ENCODE measurements around the gene RHBDL1. TPM values are rescaled to one million over a fixed set of nuclear protein-coding genes. Genes with fewer than 3 reads are reported as not detected.

The RHBDL1 gene
- total and polyA plus RNA-seq, 9 of the 15 experiments (the other 6 are each of a cell fraction or from before 2014, with no cell fraction given), result 0.03 to 5.6 (median 1.3) TPM; not detected in 1

GRCh38 chr16:683396-684070 is 8.1 kb downstream of the RHBDL1 start (continued):
- TF ChIP-seq STAG1 (CRISPR knock-in tag; IDR thresholded peaks at IDR 0.05; ENCODE audit: borderline replicate concordance), result no peak
- TF ChIP-seq GATAD2A (IDR thresholded peaks at IDR 0.05), result no peak
- TF ChIP-seq ZFP91 (CRISPR knock-in tag; IDR thresholded peaks at IDR 0.05), result no peak
- no peak for TF ChIP-seq ZNF778 (CRISPR knock-in tag; IDR thresholded peaks at IDR 0.05)
- no peak for TF ChIP-seq ZNF77 (CRISPR knock-in tag; IDR thresholded peaks at IDR 0.05)
- no peak for TF ChIP-seq STAT5A (IDR thresholded peaks at IDR 0.05; ENCODE audit: borderline replicate concordance, low read length)
- no peak for TF ChIP-seq BCLAF1 (IDR thresholded peaks at IDR 0.05; ENCODE audit: borderline replicate concordance in 1 of 2, control insufficient read depth in 1 of 2, low read depth in 2 of 2, low read length in 1 of 2)
- no peak for TF ChIP-seq ZNF263 (CRISPR knock-in tag; IDR thresholded peaks at IDR 0.05; ENCODE audit: borderline replicate concordance)
- TF ChIP-seq POU5F1 (IDR thresholded peaks at IDR 0.05; ENCODE audit: borderline replicate concordance, low read depth, low read length, partially characterized antibody), result no peak
- TF ChIP-seq ZNF143 (CRISPR knock-in tag; IDR thresholded peaks at IDR 0.05), result no peak
- TF ChIP-seq HDGF (IDR thresholded peaks at IDR 0.05), result no peak
- no peak for TF ChIP-seq ZNF740 (CRISPR knock-in tag; IDR thresholded peaks at IDR 0.05)
- no peak for TF ChIP-seq ZNF740 (tag; IDR thresholded peaks at IDR 0.05)
- TF ChIP-seq NELFE (IDR thresholded peaks at IDR 0.05; ENCODE audit: insufficient read depth, insufficient read length), result no peak
- no peak for TF ChIP-seq ZBTB2 (IDR thresholded peaks at IDR 0.05)
- TF ChIP-seq DNMT1 (IDR thresholded peaks at IDR 0.05), result no peak
- no peak for TF ChIP-seq LEF1 (IDR thresholded peaks at IDR 0.05)
- TF ChIP-seq, protein P1, sequence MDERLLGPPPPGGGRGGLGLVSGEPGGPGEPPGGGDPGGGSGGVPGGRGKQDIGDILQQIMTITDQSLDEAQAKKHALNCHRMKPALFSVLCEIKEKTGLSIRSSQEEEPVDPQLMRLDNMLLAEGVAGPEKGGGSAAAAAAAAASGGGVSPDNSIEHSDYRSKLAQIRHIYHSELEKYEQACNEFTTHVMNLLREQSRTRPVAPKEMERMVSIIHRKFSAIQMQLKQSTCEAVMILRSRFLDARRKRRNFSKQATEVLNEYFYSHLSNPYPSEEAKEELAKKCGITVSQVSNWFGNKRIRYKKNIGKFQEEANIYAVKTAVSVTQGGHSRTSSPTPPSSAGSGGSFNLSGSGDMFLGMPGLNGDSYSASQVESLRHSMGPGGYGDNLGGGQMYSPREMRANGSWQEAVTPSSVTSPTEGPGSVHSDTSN (CRISPR knock-in tag; IDR thresholded peaks at IDR 0.05; ENCODE audit: low read depth), result no peak
- TF ChIP-seq, protein P1 (tag; conservative IDR thresholded peaks at IDR 0.05; ENCODE audit: low read depth), result no peak

All from K562 (cell line).